ENCODE results near the gene ISOC1.

ISOC1 gene

GRCh38 chr5:129137637-129138036, 43.1 kb downstream of the ISOC1 start:
- DNase-seq: no peak

GRCh38 chr5:129141078-129141477, 46.5 kb downstream of the ISOC1 start:
- no peak for DNase-seq

- DNase-seq: no peak
Measured at GRCh38 chr5:129141696-129142095, 47.1 kb downstream of the ISOC1 start.

GRCh38 chr5:129155876-129156275, 61.3 kb downstream of the ISOC1 start:
- DNase-seq: no peak

- no peak for DNase-seq
Measured at GRCh38 chr5:129161830-129162229, 67.3 kb downstream of the ISOC1 start.
